Germinal center (tissue), 1 donor: ENCODE results near the gene ATP5PF.
"Not testable (repeated sequence)": the region's sequence is repeated elsewhere in the genome, so short reads cannot be mapped to it uniquely, and the experiment has no call there.

Experiments
- DNase-seq: peaks from one replicate; pipeline ENCODE4 v3.0.0; 2012; ENCODE audit warnings: mixed read lengths, low spot score

ATP5PF gene

DNA sequence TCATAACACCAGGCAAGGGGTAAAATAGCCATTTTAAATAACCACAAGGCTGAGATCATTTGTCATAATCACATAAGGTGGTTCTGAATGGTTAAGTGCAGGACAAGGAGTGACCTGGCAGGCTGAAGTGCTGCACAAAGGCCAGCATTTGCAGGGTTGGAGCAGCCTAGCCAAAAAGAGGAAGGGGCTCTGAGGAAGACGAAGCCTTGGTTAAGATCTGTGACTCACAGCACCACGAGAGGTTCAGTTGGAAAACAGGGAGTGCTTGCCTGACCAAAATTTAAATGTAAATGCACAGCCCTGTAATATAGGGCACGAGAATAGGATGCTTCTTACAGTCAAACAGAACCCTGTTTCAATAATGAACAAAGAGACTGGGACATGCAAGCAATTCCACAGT is 12.1 kb downstream of the ATP5PF start:
- no peak for DNase-seq

DNA sequence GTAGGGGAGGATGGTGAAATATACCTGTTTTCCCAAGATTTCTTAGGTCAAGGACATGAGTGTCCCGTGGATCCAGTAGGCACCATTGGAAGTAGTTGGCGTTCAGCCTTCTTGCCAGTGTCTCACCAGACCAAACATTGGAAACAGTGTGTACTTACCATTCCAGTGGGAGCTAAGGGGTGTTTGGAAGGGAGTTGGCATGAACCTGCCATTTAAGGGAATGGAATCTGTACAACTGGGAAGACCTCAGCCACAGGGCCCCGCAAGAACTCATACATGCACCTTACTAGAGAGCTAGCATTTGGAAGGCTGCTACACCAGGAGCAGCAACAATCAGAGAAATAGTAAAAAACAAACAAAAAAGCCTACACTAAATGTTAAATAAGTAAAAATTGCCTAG is 12.7 kb downstream of the ATP5PF start:
- no peak for DNase-seq

DNA sequence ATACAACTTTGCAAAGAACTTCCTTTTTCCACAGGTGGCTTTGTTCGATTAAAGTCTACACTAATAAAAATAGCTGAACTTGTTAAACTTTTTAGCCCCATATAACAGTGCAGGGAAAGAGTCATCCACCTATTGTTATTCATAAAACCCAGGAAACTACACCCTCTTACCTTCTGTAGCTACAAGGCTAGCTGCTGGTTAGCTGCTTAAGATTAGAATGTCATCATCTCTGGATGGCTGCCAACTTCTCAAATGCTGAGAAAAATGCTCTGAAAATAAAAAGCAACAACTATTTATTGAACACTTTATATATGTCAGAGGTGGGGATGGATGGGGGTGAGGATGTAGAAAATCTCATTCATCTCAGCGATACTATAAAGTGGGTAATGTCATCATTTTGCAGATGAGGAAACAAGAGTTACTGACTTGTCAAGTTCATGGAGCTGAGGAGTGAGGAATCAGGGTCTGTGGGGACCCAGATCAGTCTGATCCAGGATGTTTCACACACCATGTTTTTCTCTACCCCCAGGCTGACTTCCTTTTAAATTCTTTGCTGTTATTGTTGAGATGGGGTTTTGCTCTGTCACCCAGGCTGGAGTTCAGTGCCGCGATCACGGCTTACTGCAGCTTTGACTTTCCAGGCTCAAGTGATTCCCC is 17.1 kb downstream of the ATP5PF start:
- no peak for DNase-seq

DNA sequence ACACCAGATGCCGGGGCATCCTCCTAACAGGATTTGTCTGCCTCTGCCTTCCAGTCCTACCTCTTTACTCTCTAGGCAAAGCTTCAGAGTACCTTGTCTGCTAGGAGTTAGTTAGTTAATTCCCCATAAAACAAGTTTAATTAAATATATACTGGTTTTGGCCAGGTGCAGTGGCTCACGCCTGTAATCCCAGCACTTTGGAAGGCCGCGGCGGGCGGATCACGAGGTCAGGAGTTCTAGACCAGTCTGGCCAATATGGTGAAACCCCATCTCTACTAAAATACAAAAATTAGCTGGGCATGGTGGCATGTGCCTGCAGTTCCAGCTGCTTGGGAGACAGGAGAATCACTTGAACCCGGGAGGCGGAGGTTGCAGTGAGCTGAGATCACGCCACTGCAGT is 20.6 kb downstream of the ATP5PF start:
- not testable (repeated sequence) for DNase-seq

DNA sequence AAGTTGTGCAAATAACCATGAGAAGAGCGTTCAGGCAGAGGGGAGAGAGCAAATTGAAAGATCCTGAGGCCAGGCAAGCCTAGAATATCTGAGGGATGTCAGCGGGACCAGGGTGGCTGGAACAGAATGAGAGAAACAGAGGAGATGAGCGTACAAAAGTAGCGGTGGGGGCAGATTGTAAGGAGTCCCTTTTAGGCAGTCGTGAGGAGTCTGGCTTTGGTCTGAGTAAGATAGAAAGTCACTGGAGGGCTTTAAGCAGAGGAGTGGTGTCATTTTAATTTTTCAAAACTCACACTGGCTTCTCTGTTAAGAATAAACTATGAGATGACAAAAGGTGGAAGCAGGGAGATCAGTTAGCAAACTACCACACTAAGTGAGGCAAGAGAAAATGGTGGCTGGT is 24.2 kb downstream of the ATP5PF start:
- DNase-seq = no peak

DNA sequence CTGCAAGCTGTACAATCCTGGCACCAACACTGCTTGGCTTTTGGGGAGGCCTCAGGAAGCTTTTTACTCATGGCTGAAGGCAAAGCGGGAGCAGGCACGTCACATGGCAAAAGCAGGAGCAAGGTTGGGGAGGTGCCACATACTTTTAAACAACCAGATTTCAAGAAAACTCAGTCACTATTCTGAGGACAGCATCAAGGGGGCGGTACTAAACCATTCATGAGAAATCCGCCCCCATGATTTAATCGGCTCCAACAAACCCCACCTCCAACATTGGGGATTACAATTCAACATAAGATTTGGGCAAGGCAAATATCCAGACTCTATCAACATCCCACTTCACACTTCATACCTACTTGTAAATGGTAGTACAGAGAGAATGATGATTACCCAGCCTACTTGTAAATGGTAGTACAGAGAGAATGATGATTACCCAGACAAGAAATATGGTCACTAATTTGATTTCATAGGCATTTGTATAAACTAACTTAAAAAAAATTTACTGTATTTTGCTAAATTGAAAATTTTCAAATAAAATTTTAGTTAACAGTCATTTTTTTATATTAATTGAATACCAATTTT is 24.9 kb downstream of the ATP5PF start:
- no peak for DNase-seq

DNA sequence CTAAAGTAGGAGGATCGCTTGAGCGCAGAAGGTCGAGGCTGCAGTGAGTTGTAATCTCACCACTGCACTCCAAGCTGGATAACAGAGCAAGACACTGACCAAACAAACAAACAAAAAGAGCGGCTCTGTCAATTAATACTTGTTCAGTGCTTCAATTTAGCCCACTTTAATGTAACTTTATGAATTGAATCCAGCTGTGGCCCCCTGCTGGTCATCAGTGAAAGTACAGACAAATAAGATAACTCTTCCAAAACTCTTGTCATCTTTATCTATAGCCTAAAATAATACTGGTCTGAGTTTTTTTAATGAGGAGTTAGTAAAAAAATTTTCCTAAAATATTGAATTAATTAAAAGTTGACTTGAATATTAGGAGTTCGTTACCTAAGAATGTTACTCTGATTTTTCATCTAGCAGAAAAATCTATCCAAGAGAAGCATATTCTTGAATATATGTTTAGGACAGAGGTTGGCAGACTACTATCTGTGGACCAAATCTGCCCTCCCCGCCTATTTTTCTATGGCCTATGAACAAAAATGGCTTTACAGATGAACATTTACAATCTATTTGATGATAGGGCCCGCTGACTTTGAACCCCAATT is 26.1 kb downstream of the ATP5PF start:
- DNase-seq = peak; percentile 54

DNA sequence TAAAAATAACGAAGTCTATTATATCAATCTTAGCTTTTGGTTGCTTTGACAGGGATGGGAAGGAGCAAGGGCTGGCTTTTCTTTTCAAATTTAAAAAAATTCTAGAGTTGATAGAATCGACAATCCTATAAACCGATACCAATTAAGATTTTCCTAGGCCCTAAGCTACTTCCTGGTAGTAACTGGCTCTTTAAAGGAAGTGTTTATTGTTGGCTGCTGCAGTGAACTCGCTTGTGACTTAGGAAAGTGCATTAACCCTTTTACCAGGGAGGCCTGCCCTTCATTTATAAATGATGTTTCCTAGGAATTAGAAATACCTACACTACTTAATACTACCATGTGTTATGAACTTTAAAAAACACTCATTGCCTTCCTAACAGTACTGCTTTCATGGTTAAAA is 33.2 kb downstream of the ATP5PF start:
- DNase-seq = no peak

DNA sequence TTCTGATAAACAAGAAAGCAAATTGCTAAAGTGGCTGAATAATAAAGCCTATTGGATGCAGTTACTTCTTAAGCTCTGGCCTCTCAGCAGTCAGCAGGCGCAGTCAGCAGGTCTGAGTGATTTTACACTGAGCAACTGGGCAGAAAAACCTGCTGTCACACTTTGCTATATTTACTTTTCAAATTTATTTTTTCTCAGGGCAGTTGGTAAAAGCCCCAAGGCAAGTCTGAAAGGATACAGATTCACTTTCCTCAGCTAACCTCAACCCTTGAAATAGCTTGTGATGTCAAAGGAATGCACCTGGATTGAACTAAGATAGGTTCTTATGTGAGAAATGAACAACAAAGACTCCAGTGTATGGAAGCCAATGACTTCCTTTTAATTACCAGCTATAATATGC is 34.0 kb downstream of the ATP5PF start:
- DNase-seq = no peak

DNA sequence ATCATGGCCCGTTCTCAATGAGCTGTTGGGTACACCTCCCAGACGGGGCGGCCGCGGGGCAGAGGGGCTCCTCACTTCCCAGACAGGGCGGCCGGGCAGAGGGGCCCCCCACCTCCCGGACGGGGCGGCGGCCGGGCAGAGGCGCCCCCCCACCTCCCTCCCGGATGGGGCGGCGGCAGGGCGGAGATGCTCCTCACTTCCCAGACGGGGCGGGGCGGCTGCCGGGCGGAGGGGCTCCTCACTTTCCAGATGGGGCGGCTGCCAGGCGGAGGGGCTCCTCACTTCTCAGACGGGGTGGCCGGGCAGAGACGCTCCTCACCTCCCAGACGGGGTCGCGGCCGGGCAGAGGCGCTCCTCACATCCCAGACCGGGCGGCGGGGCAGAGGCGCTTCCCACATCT is 39.2 kb downstream of the ATP5PF start:
- not testable (repeated sequence) for DNase-seq

DNA sequence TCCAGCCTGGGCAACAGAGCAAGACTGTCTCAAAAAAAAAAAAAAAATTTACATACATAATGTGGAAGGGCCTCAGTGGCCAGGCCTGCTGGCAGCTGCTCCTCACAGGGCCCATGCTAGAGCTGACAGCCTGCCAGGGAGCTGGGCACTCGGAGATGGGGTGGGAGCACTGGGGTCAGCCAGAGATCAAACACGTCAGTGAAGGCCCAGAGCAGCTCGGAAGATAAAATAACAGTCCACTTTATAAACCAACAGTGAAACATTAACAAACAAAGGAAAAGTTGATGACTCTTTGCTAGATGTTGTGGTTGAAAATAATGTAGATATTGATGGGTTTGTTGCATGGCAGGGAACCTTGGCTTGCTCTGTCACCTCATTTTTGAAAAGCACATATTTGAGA is 42.7 kb downstream of the ATP5PF start:
- DNase-seq = no peak

DNA sequence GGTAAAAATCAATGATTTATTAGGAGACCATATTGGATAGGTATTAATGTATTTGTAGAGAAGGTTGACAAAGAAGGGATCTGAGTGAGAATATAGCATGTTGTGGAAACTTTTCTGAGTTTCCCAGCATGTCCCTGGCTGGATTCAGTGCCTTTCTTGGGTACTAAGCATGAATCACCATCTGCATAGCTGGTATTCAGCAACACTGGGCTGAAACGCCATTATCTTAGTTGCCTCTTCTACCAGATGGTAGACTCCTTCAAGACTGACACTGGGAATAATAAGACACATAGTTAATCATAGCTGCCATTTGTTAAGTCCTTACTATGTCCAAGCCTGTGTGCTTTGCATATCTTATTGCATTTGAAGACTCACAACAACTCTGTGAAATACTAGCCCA is 45.5 kb downstream of the ATP5PF start:
- DNase-seq = no peak

DNA sequence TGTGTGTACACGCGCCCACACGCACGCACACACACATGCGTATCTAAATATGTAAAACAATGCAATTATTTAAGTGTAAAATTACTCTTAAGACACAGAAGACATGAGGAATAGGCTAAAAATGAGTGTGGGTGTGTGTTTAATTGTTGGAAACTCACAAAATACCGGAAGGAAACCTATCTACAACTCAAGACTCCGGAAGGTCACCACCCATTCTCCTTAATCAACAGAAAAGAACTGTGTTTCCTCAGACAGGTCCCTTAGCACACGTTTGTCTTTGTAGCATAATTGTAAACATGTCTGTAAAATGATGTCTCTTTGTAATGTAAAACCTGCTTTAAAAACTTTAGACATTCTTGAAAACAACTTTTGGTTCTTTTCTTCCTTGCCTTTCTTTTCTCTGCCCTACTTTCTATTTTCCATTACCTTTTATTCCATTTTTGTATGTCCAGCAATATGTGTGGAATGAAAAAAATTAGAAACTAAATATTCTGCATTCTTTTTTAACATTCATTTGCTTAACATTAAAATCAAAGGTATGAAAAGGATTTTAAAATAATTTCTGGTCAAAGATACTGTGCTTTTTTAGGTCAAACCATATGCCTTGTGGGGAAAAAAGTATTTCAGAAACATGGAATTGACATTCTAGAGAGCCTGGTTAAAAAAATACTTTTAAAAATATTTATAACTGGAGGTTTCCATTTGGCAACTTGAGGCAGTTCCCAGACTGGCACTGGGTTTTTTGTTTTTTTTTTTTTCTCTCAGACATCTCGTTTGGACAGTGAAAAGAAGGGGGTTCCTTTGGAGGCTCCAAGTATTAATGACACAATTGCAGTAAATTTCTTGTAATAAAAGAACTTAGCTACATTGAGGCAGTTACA is 46.2 kb downstream of the ATP5PF start:
- no peak for DNase-seq

DNA sequence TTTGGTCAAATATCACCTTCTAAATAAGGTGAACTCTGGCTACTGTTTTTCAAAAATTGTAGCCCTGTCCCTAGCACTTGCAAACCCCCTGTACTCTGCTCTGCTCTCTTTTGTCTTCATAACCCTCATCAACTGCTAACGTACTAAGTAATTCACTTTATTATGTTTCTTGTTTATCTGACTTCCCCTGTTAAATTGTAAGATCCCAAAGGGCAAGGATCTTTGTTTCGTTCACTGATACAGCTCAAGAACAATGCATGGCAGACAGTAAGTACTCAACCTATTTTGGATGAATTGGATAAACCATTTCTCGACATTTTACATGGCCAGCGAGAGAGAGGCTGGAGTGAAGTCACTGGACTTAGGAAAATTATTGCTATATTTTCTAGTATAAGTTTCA is 46.9 kb downstream of the ATP5PF start:
- no peak for DNase-seq

DNA sequence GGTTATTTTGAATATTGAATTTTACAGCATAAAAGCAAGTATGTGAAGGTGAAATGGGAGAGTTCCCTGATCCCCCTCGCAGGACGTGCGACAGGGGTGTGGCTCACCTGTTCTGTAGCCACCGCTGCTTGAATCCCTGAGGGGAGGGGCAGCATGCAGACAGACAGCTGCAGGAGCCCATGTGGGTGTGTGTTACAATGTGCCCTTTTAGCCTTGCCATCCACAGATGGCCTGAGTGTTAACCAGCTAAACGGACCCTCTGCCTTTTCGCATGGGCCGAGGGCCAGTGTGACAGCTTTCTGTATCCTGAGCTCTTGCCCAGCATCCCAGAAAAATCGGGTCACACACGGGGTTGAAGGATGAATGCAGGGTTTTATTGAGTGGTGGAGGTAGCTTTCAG is 52.3 kb downstream of the ATP5PF start:
- no peak for DNase-seq

DNA sequence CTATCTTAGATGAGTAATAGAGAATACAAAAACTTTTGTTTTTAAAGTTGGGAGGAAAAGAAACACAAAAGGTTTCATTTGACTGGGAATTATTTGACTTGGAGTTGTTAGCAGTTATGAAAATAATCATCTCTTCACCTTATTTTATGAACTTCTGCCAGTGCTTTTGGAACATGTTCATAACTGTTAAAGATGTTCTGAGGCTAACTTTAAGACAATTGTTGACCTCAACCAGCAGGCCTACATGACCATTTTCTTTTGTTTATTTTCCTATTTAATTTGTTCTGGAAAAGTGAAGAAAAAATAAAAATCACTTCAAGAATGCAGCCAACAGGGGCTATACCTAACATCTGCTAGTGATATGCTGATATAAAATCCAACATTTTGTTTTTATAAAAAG is 58.3 kb downstream of the ATP5PF start:
- DNase-seq = no peak
